NCI-H146 treated with DMSO at 0.1 percent for 48 hours (cell line): Measurements from ENCODE around the gene CAMK2N1.
A peak's percentile ranks its signal among the peaks of the same experiment; 100 is the strongest.
"Not testable (repeated sequence)": the region's sequence is repeated elsewhere in the genome, so short reads cannot be mapped to it uniquely, and the experiment has no call there.

Source experiments
- DNase-seq: peaks from one replicate; lab custom pipeline; 2025; ENCODE audit not compliant: unreplicated experiment; lab: John Stamatoyannopoulos, UW

Gene CAMK2N1

GRCh38 chr1:20496725-20497383 is 10.8 kb upstream of the CAMK2N1 start:
- DNase-seq: not testable (repeated sequence)

DNA sequence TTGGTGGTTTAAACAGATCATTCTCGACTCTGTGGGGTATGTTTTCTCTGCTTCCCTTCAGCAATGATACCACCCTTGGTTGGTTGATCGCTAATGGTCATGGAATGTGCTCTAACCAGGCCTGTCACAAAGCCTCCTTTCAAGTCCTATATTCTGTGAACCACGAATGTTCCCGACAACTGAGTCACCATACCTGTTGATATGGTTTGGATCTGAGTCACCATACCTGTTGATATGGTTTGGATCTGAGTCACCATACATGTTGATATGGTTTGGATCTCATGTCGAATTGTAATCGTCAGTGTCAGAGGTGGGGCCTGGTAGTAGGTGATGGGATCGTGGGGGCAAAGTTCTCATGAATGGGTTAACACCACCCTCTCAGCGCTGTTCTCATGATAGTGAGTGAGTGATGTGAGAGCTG is 10.2 kb upstream of the CAMK2N1 start:
- DNase-seq: no peak

GRCh38 chr1:20495661-20496060 is 9.7 kb upstream of the CAMK2N1 start:
- no peak for DNase-seq

DNA sequence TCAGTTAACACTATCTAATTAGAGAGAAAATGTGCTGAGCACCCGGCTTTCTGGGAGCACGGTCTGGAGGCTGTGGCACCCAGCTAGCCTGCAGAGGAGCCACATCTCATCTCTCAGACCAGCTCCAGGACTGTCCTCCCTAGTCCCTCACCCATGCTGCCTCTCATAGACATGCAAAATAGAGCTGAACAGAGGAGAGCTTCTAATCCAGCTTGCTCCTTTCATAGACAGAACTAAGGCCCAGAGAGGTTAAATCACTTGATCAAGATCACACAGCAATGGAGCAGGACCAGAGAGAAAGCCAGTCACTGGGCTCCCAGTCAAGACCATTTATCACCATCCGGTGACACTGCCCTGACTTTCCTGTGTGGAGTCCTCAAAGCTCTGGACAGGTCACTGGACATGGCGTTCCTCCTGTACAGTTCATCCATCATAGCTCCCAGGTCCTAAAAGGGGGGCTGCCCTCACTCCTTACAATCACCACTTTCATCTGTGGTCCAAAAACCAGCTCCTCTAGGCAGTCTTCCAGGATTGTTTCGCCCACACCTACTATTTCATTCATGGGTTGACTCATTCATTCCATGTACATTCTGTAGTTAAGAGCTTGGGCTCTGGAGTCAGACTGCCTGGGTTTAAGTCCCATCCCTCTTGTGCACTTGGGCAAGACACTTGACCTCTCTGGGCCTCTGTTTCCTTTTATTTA is 8.8 kb upstream of the CAMK2N1 start:
- no peak for DNase-seq

- peak; percentile 63 for DNase-seq
These were observed 8.0 kb upstream of the CAMK2N1 start for GRCh38 chr1:20493839-20494608.

DNA sequence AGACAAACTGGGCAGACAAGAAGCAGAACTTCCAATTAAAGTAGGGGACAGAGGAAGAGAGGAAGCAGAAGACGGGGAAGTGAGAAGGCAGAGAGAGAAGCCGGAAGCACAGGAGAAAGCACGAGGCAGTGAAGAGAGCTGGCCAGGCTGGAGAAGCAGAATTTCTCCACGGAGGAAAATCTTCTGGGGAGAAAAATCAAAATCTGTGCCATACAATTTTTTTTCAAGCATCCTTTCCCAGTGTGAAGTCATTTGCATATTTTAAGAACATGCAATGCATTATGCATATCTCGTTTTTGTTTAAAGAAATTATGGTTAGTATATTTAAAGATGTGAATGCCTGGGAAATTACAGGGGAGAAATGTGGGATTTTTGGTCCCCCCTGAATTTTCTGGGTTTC is 7.3 kb upstream of the CAMK2N1 start:
- DNase-seq: no peak

DNA sequence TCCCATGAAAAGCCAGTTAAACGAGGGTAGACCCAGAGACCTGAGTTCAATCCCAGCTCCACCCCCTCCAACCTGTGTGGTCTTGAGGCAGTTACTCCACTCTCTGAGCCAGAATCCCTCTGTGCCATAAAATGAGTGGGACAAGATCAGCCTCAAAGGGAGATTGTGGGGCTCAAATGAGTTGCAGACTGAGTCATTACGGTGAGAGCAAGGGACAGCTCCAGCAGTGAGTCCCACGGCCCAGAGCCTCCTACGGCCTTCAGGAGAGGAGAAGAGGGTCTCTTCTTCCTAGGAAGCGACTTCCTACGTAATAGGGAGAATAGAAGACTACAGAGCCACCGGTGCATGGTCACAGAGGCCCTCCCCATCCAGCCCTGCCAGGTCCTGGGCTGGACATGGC is 6.7 kb upstream of the CAMK2N1 start:
- DNase-seq: no peak

DNA sequence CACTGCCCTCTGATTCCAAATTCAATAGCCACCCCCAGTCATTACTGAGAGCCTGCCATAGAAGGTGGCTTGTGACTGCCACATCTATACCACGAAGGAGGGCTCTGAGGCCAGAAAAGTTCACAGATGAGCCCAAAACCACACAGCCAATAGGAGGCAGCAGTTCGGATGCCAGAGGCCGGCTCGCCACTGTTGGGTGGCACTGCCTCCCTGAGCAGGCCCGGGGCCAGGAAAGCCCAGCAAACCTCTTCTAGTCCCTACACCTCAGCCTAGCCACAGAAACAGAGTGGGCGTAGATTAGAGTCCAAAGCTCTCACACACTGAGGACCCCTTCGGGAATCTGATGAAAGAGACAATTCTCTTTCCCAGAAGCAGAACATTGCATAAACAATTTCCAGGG is 5.9 kb upstream of the CAMK2N1 start:
- no peak for DNase-seq

DNA sequence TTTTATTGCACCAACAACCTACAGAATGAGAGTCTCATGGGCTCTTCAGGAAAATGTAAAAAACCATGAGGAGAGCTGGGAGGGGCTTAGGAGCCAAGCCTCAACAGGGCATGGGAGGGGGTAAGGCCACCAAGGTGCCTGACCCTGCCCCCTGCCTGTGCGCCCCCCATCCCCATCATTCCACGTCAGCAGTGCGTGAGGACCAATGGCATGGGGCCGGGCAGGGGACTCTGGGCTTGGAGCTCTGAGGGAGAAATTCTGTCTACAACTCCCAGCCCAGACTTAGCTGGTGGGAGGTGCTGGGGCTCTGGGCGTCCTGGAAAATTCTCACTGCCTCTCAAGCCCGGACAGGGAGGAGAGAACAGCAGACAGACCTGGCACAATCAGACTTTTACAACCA is 5.2 kb upstream of the CAMK2N1 start:
- DNase-seq: no peak

DNA sequence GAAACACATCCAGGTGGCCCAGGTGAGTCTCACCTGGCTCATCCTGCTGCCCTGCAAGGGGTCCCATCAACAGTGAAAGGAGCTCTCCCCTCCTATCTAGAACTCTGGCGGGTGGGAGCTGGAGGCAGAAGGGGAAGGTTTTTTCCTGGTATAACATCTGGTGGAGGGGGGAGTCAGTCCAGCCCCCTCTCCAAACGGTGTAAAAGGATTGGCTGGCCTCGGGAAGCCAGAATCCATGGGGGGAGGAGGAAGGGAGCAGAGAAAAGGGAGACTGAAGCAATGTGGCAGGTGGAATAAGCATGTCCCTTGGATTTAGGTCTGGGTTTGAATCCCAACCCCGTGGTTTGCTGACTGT is 1.2 kb upstream of the CAMK2N1 start:
- no peak for DNase-seq

- DNase-seq: peak; percentile 77
These were observed 636 bp upstream of the CAMK2N1 start for GRCh38 chr1:20486457-20487235.

DNA sequence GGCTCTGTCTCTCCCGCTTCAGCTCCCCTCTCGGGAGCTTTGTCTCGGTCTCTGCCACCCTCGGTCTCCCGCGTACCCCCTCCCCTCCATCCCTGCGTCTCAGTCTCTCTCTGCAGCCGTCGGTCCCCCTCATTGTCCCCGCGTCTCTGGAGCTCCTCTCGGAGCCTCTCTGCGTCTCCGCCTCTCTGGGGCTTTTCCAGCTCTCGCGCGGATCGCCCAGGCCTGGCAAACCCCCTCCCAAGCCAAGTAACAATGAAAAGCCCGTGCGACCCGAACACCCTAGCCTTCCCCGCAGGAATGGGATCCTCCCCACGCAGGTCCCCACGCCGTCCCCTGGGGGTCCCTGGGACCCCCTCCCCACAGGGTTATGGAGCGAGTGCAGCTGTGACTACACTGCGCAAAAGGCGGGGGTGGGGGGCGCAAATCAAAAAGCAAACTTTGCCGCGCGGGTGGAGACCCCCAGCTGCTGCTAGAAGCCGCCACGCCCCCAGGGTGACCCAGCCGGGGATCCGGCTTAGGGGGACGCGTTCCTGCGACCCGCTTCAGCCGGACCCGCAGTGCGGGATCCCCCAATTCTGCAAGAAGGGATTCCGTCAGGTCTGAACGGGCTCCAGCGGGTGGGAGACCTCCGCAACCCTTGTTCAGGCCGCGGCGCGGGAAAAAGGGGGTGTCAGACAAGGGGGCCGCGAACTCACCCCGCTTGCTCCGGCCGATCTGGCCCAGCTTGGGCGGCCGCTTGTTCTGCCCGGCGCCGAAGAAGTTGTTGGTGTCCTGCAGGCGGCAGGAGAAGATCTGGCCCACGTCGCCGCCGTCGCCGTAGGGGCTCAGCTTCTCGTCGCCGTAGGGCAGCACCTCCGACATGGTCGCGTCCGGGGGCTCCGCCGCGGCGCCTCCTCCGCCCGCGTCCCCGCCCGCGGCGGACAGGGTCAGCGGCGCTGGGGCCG is 1.2 kb downstream of the CAMK2N1 start:
- DNase-seq: no peak

GRCh38 chr1:20483833-20484518 is 2.0 kb downstream of the CAMK2N1 start:
- DNase-seq: no peak

- no peak for DNase-seq
These were observed 2.7 kb downstream of the CAMK2N1 start for GRCh38 chr1:20483098-20483832.

DNA sequence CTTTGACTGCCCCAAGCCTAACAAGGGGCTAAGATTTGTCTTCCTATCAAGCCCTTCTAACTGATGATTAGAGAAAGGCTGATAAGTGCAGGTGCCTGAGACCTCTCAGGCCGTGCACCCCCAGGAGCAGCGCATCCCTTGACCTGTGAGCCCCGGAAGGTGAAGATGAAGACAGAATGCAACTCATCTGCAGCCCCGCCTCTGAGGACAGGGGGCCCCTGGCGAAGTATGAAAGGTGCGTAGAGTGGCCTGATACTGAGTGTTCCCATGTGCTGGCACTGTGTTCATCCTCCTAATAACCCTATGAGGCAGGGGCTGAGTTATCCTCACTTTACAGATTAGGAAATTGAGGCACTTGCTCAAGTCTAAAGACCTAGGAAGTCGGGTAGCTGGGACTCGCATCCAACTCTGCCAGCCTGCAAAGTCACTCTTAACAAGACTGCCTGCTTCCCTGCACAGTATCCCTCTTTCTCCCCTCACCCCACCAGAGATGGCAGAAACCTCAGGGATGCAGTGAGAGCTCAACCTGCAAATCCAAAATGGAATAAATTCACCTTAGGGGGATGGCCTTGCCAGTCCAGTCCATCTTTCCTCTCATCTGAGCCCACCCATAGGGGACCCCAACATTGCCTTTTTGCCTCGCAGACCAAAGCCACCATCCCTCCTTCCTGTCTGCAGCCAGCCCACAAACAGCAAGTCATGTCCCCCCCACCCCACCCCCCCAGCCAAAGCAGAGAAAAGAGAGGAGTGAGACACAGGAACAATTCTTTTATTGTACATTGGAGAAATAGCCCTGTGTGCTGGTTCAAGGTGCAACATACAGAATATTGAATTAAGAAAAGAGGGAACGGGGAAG is 4.1 kb downstream of the CAMK2N1 start:
- no peak for DNase-seq

GRCh38 chr1:20480951-20481617 is 4.9 kb downstream of the CAMK2N1 start:
- no peak for DNase-seq

DNA sequence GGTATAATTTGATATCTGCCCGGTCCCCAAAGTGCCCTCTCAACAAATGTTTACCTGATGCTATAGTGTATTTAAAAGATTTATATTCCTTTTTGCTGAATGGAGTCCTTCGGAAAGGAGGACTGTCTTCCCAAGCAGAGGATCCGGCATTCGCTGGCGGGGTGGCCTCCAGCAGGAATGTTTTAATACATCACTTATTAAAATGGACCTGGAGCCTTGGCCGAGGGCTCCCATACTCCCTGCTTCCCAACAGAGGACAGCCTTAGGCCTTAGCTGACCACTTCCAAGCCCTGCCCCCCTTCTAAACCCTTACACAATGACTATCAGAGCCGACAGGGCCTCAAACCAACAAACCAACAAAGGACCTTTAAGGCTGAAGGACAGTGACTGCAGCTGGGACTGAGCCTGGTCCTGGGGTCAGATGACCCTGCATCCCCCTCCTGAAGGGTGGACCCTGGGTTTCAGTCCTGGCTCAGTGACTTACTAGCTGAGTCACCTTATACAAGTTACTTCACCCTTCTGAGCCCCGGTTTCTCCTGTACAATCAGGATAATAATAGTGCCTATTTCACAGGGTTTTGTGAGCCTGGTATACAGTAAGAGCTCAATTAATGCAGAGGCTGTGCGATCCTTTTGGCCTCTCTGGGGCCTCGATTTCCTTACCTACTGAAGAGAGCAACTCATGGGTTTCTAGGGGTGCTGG is 5.6 kb downstream of the CAMK2N1 start:
- DNase-seq: no peak
